Measurements from ENCODE around the gene RHOD. TPM values are rescaled to one million over a fixed set of nuclear protein-coding genes. Genes with fewer than 3 reads are reported as not detected.
A peak's percentile ranks its signal among the peaks of the same experiment; 100 is the strongest.

RHOD gene
- total RNA-seq, 1 experiment from 2014 or later, result 13.1 TPM

DNA sequence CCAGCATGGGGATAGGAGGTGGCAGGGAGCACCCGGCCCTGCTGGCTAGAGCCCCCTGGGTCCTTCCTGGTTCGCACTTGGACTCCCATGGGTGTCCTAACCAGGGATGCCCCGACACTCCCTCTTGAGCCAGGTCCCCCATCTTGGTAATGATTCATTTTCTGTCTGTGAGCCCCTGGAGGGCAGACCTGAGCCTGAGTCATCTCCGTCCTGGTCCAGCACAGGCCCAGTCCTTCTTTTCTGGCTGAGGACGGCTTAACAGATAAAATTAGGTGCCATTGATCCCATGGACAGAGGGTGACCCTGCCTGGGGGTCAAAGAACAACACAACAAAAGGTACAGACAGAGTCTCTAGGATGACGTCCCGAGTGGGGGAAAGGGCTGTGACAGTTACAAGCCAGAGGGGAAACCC is 3.5 kb downstream of the RHOD start:
- ChIA-PET CTCF (no interaction called here), POLR2A (no interaction called here)
- Mint-ChIP-seq H3K4me1 (peaks cover 14% of the 10 kb centered on the region), H3K4me3 (no peak overlapping the region), H3K27ac (peak overlapping the region; percentile 78; the same call in 1 of the 2 replicates), H3K27me3 (ENCODE audit: low read depth) (no peaks in the 10 kb centered on the region; the same call in 1 of the 2 replicates), H3K9me3 (no peaks in the 10 kb centered on the region), H3K36me3 (no peaks in the 10 kb centered on the region)
- DNase-seq (ENCODE audit: low spot score), result no peak
- TF ChIP-seq NR3C1 (CRISPR knock-in tag; conservative IDR thresholded peaks at IDR 0.05; ENCODE audit: low read depth), result no peak
- TF ChIP-seq PRRX2 (CRISPR knock-in tag; IDR thresholded peaks at IDR 0.05), result no peak
- TF ChIP-seq GTF2I (CRISPR knock-in tag; conservative IDR thresholded peaks at IDR 0.05), result no peak
- TF ChIP-seq GRHL2 (CRISPR knock-in tag; IDR thresholded peaks at IDR 0.05; ENCODE audit: insufficient replicate concordance, severe bottlenecking), result no peak
- TF ChIP-seq TP53 (CRISPR knock-in tag; IDR thresholded peaks at IDR 0.05), result no peak
- TF ChIP-seq ZNF232 (CRISPR knock-in tag; IDR thresholded peaks at IDR 0.05), result no peak
- no peak for TF ChIP-seq FOXK1 (CRISPR knock-in tag; IDR thresholded peaks at IDR 0.05)
- no peak for TF ChIP-seq MYBL2 (CRISPR knock-in tag; IDR thresholded peaks at IDR 0.05)
- TF ChIP-seq ZNF396 (CRISPR knock-in tag; IDR thresholded peaks at IDR 0.05; ENCODE audit: borderline replicate concordance), result no peak
- no peak for TF ChIP-seq PREB (CRISPR knock-in tag; IDR thresholded peaks at IDR 0.05; ENCODE audit: borderline replicate concordance)
- TF ChIP-seq, protein P1, sequence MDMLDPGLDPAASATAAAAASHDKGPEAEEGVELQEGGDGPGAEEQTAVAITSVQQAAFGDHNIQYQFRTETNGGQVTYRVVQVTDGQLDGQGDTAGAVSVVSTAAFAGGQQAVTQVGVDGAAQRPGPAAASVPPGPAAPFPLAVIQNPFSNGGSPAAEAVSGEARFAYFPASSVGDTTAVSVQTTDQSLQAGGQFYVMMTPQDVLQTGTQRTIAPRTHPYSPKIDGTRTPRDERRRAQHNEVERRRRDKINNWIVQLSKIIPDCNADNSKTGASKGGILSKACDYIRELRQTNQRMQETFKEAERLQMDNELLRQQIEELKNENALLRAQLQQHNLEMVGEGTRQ (CRISPR knock-in tag; IDR thresholded peaks at IDR 0.05), result no peak
- no peak for TF ChIP-seq ZBTB21 (CRISPR knock-in tag; IDR thresholded peaks at IDR 0.05; ENCODE audit: borderline replicate concordance)
- TF ChIP-seq ZNF281 (CRISPR knock-in tag; IDR thresholded peaks at IDR 0.05), result no peak
- TF ChIP-seq CBFB (CRISPR knock-in tag; IDR thresholded peaks at IDR 0.05; ENCODE audit: low read depth), result no peak
- no peak for TF ChIP-seq CREM (CRISPR knock-in tag; IDR thresholded peaks at IDR 0.05)
- no peak for ATAC-seq

GRCh38 chr11:67062526-67063373 is 6.1 kb downstream of the RHOD start:
- ATAC-seq, result no peak
- no peak for TF ChIP-seq ZNF425 (CRISPR knock-in tag; conservative IDR thresholded peaks at IDR 0.05)
- peak; percentile 88 for TF ChIP-seq ZNF121 (CRISPR knock-in tag; IDR thresholded peaks at IDR 0.05)
- POLR2A ChIA-PET, result no interaction called here
- CTCF ChIA-PET, result interaction anchor here (1.2 kb wide), 1 partner anchor 254 kb away, joined by 3 read pairs; no protein-coding TSS in a partner anchor
- H3K36me3 Mint-ChIP-seq, result no peaks in the 10 kb centered on the region
- H3K4me3 Mint-ChIP-seq, result no peak overlapping the region
- no peaks in the 10 kb centered on the region for H3K27me3 Mint-ChIP-seq (ENCODE audit: low read depth)
- DNase-seq (ENCODE audit: low spot score), result no peak
- H3K9me3 Mint-ChIP-seq, result no peaks in the 10 kb centered on the region
- no peak overlapping the region for H3K27ac Mint-ChIP-seq
- H3K4me1 Mint-ChIP-seq, result no peaks in the 10 kb centered on the region

Data from WTC11 (cell line).